Ramos (cell line): ENCODE measurements around the gene CHST5.

Experiments used
- in situ Hi-C: fragments of 300-500 bp; cut with MboI; formaldehyde crosslinking; loops from one replicate; pipeline ENCODE4 v1.14.3; 2022; ENCODE audit warnings: low sequenced_read_pairs; ENCODE audit not compliant: unreplicated experiment

The CHST5 gene

GRCh38 chr16:75483222-75483621 is 52.7 kb downstream of the CHST5 start:
- in situ Hi-C loops: loop anchor here (10.0 kb wide), 1 partner anchor 282 kb away; no protein-coding TSS in a partner anchor

- in situ Hi-C loops: loop anchor here (10.0 kb wide), 1 partner anchor 282 kb away; no protein-coding TSS in a partner anchor
Measured at GRCh38 chr16:75482434-75483205, 53.3 kb downstream of the CHST5 start.

GRCh38 chr16:75481475-75481874 is 54.4 kb downstream of the CHST5 start:
- in situ Hi-C loops: loop anchor here (10.0 kb wide), 1 partner anchor 283 kb away; no protein-coding TSS in a partner anchor

GRCh38 chr16:75479421-75479990 is 56.4 kb downstream of the CHST5 start:
- in situ Hi-C loops: loop anchor here (5.0 kb wide), 1 partner anchor 38 kb away; no protein-coding TSS in a partner anchor
